ENCODE data around the gene RNF157. TPM values are rescaled to one million over a fixed set of nuclear protein-coding genes. Genes with fewer than 3 reads are reported as not detected.

The RNF157 gene
- polyA plus RNA-seq, 1 experiment: 0.50 TPM

- no peaks in the 10 kb centered on the region for H3K36me3 ChIP-seq (ENCODE audit: control insufficient read depth, insufficient read depth, low read length)
- ChIA-PET CTCF (interaction anchor here (0.6 to 13.3 kb wide), 10 partner anchors 19 to 177 kb away, joined by 3 to 247 read pairs (median 4); partner anchors contain the start of gene EXOC7), POLR2A (no interaction called here)
- no peak for TF ChIP-seq CTCF (IDR thresholded peaks at IDR 0.05; ENCODE audit: insufficient read depth, low read depth, low read length)
- no peak for DNase-seq (ENCODE audit: low read depth)
- no peak overlapping the region for H3K4me3 ChIP-seq (ENCODE audit: low read depth, low read length)
- H3K27me3 ChIP-seq (ENCODE audit: control insufficient read depth, insufficient read depth, low read length): no peaks in the 10 kb centered on the region
These were observed 117.1 kb downstream of the RNF157 start for GRCh38 chr17:76123191-76123499.

GRCh38 chr17:76122431-76123190, 117.7 kb downstream of the RNF157 start:
- ChIA-PET CTCF (interaction anchor here (0.7 to 13.3 kb wide), 12 partner anchors 17 to 178 kb away, joined by 3 to 247 read pairs (median 6); partner anchors contain the start of genes EXOC7 and FOXJ1), POLR2A (no interaction called here)
- Histone ChIP-seq H3K4me3 (ENCODE audit: low read depth, low read length) (no peak overlapping the region), H3K36me3 (ENCODE audit: control insufficient read depth, insufficient read depth, low read length) (no peaks in the 10 kb centered on the region), H3K27me3 (ENCODE audit: control insufficient read depth, insufficient read depth, low read length) (no peaks in the 10 kb centered on the region)
- no peak for TF ChIP-seq CTCF (IDR thresholded peaks at IDR 0.05; ENCODE audit: insufficient read depth, low read depth, low read length)
- DNase-seq (ENCODE audit: low read depth): no peak

- H3K36me3 ChIP-seq (ENCODE audit: control insufficient read depth, insufficient read depth, low read length): no peaks in the 10 kb centered on the region
- ChIA-PET CTCF (interaction anchor here (0.7 to 13.3 kb wide), 25 partner anchors 10 to 178 kb away, joined by 3 to 247 read pairs (median 5); partner anchors contain the start of genes EXOC7 and FOXJ1), POLR2A (no interaction called here)
- DNase-seq (ENCODE audit: low read depth): no peak
- peak overlapping the region; percentile 18 for H3K4me3 ChIP-seq (ENCODE audit: low read depth, low read length)
- no peak for TF ChIP-seq CTCF (IDR thresholded peaks at IDR 0.05; ENCODE audit: insufficient read depth, low read depth, low read length)
- no peaks in the 10 kb centered on the region for H3K27me3 ChIP-seq (ENCODE audit: control insufficient read depth, insufficient read depth, low read length)
These were observed 118.3 kb downstream of the RNF157 start for GRCh38 chr17:76121932-76122430.

GRCh38 chr17:76120658-76121008, 119.7 kb downstream of the RNF157 start:
- ChIA-PET CTCF (interaction anchor here (0.7 to 13.3 kb wide), 19 partner anchors 9 to 178 kb away, joined by 3 to 247 read pairs (median 5); partner anchors contain the start of genes EXOC7 and FOXJ1), POLR2A (no interaction called here)
- no peak for TF ChIP-seq CTCF (IDR thresholded peaks at IDR 0.05; ENCODE audit: insufficient read depth, low read depth, low read length)
- no peak for DNase-seq (ENCODE audit: low read depth)
- H3K27me3 ChIP-seq (ENCODE audit: control insufficient read depth, insufficient read depth, low read length): no peaks in the 10 kb centered on the region
- no peaks in the 10 kb centered on the region for H3K36me3 ChIP-seq (ENCODE audit: control insufficient read depth, insufficient read depth, low read length)
- H3K4me3 ChIP-seq (ENCODE audit: low read depth, low read length): no peak overlapping the region

- no peak for TF ChIP-seq CTCF (IDR thresholded peaks at IDR 0.05; ENCODE audit: insufficient read depth, low read depth, low read length)
- no peak overlapping the region for H3K4me3 ChIP-seq (ENCODE audit: low read depth, low read length)
- H3K36me3 ChIP-seq (ENCODE audit: control insufficient read depth, insufficient read depth, low read length): no peaks in the 10 kb centered on the region
- POLR2A ChIA-PET: no interaction called here
- no peak for DNase-seq (ENCODE audit: low read depth)
- CTCF ChIA-PET: interaction anchor here (0.8 to 13.3 kb wide), 11 partner anchors 8 to 182 kb away, joined by 3 to 247 read pairs (median 8); partner anchors contain the start of genes EXOC7 and FOXJ1
- no peaks in the 10 kb centered on the region for H3K27me3 ChIP-seq (ENCODE audit: control insufficient read depth, insufficient read depth, low read length)
These were observed 120.6 kb downstream of the RNF157 start for GRCh38 chr17:76119409-76120371.
